SK-N-SH treated with all-trans-retinoic acid at 6 μM for 48 hours (cell line): ENCODE data around the gene SLC22A5.

ENCODE experiments used
- ATAC-seq: fragments of 200-7000 bp; cut with Tn5 transposase; 3 replicates; pipeline ENCODE4 v1.9.1; 2020; ENCODE audit warnings: mild to moderate bottlenecking, moderate library complexity
- ESRRG ChIP-seq: fragments of 250-450 bp; sonication (Bioruptor Pico); IDR thresholded peaks from 2 replicates; pipeline ENCODE4 v1.6.1; 2021; ENCODE audit warnings: mild to moderate bottlenecking
- GLIS3 ChIP-seq: fragments of 250-450 bp; sonication (Bioruptor Pico); IDR thresholded peaks from 2 replicates; pipeline ENCODE4 v1.5.0; 2020; ENCODE audit warnings: mild to moderate bottlenecking, moderate library complexity
- PPARA ChIP-seq: fragments of 250-450 bp; sonication (Bioruptor Pico); IDR thresholded peaks from 2 replicates; pipeline ENCODE4 v1.5.0; 2020; ENCODE audit warnings: mild to moderate bottlenecking, borderline replicate concordance
- RARB ChIP-seq: fragments of 250-450 bp; sonication (Bioruptor Pico); IDR thresholded peaks from 2 replicates; pipeline ENCODE4 v1.8.0; 2021; ENCODE audit warnings: mild to moderate bottlenecking, moderate library complexity
- SNAI2 ChIP-seq: fragments of 250-450 bp; sonication (Bioruptor Pico); IDR thresholded peaks from 2 replicates; pipeline ENCODE4 v1.5.0; 2020; ENCODE audit warnings: mild to moderate bottlenecking, moderate library complexity
- TCF4 ChIP-seq: fragments of 250-450 bp; sonication (Bioruptor Pico); IDR thresholded peaks from 2 replicates; pipeline ENCODE4 v1.8.0; 2021; ENCODE audit warnings: mild to moderate bottlenecking, moderate library complexity, borderline replicate concordance
- ZC3H10 ChIP-seq: fragments of 250-450 bp; sonication (Bioruptor Pico); IDR thresholded peaks from 2 replicates; pipeline ENCODE4 v1.5.1; 2021; ENCODE audit warnings: mild to moderate bottlenecking, moderate library complexity
- ZFP30 ChIP-seq: fragments of 450-650 bp; formaldehyde crosslinking; IDR thresholded peaks from 2 replicates; pipeline ENCODE4 v1.5.0; 2022; ENCODE audit warnings: mild to moderate bottlenecking, moderate library complexity
- ZNF565 ChIP-seq: fragments of 450-650 bp; formaldehyde crosslinking; conservative IDR thresholded peaks from 2 replicates; pipeline ENCODE4 v1.5.0; 2020; ENCODE audit warnings: low read depth, mild to moderate bottlenecking, moderate library complexity
- ZNF70 ChIP-seq: fragments of 450-650 bp; formaldehyde crosslinking; IDR thresholded peaks from 2 replicates; pipeline ENCODE4 v1.5.0; 2020; ENCODE audit warnings: mild to moderate bottlenecking, moderate library complexity
- ZNF8 ChIP-seq: fragments of 450-650 bp; formaldehyde crosslinking; IDR thresholded peaks from 2 replicates; pipeline ENCODE4 v1.5.0; 2020; ENCODE audit warnings: mild to moderate bottlenecking, moderate library complexity
- TF ChIP-seq, protein P1 (sequence below): fragments of 250-450 bp; sonication (Bioruptor Pico); IDR thresholded peaks from 2 replicates; pipeline ENCODE4 v1.5.1; 2020; ENCODE audit warnings: low read depth, mild to moderate bottlenecking, moderate library complexity
- TF ChIP-seq, protein P2 (sequence below): fragments of 250-450 bp; sonication (Bioruptor Pico); IDR thresholded peaks from 2 replicates; pipeline ENCODE4 v1.5.1; 2021; ENCODE audit warnings: mild to moderate bottlenecking, moderate library complexity
- TF ChIP-seq, protein P3 (sequence below): fragments of 250-450 bp; sonication (Bioruptor Pico); IDR thresholded peaks from 2 replicates; pipeline ENCODE4 v1.8.0; 2020; ENCODE audit warnings: mild to moderate bottlenecking, moderate library complexity, borderline replicate concordance
- TF ChIP-seq, protein P4 (sequence below): fragments of 250-450 bp; sonication (Bioruptor Pico); IDR thresholded peaks from 2 replicates; pipeline ENCODE4 v1.8.0; 2021; ENCODE audit warnings: low read depth, mild to moderate bottlenecking, moderate library complexity, borderline replicate concordance

The SLC22A5 gene

DNA sequence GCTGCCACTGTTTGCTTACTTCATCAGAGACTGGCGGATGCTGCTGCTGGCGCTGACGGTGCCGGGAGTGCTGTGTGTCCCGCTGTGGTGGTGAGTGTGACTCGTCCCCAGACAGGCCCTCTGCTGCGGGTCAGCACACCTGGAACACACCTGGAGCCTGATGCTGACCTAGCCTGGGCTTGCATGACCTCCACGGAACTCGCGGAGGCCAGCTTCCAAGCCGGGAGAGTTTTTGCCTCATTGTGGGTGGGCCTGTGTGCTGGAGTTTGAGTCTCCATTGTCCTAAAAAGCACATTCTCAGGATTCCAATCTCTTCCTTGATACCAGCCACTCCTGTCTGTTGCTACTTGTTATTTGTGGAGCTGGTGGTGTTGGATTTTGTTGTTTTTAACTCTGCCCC lies 47.2 kb upstream of the SLC22A5 start:
- TF ChIP-seq RARB (CRISPR knock-in tag) (no peak), SNAI2 (no peak), ZFP30 (CRISPR knock-in tag) (no peak), ESRRG (CRISPR knock-in tag) (no peak), ZNF565 (CRISPR knock-in tag) (no peak), ZNF70 (CRISPR knock-in tag) (no peak), ZC3H10 (CRISPR knock-in tag) (no peak), ZNF8 (no peak), TCF4 (CRISPR knock-in tag) (no peak), PPARA (CRISPR knock-in tag) (no peak)
- TF ChIP-seq, protein P1, sequence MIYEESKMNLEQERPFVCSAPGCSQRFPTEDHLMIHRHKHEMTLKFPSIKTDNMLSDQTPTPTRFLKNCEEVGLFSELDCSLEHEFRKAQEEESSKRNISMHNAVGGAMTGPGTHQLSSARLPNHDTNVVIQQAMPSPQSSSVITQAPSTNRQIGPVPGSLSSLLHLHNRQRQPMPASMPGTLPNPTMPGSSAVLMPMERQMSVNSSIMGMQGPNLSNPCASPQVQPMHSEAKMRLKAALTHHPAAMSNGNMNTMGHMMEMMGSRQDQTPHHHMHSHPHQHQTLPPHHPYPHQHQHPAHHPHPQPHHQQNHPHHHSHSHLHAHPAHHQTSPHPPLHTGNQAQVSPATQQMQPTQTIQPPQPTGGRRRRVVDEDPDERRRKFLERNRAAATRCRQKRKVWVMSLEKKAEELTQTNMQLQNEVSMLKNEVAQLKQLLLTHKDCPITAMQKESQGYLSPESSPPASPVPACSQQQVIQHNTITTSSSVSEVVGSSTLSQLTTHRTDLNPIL (CRISPR knock-in tag), result no peak
- ATAC-seq, result no peak

DNA sequence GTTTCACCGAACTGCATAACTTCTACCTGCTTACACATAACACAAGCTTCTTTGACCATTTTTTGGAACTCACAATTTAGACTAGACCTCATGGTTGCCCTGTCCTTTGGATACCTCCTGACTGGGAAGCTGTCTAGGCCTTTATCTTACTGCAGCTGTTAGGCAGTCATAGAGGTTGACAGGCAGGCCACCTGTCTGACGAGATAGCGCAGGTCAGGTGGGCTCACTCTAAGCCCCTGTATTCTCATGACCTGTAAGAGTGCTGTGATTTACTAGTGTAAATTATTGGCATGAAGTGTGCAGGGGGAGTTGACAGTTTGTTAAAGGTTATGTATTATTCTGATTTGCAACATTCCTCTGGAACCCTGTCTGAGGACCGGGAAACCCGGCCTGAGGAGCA lies 46.3 kb upstream of the SLC22A5 start:
- TF ChIP-seq, protein P2, sequence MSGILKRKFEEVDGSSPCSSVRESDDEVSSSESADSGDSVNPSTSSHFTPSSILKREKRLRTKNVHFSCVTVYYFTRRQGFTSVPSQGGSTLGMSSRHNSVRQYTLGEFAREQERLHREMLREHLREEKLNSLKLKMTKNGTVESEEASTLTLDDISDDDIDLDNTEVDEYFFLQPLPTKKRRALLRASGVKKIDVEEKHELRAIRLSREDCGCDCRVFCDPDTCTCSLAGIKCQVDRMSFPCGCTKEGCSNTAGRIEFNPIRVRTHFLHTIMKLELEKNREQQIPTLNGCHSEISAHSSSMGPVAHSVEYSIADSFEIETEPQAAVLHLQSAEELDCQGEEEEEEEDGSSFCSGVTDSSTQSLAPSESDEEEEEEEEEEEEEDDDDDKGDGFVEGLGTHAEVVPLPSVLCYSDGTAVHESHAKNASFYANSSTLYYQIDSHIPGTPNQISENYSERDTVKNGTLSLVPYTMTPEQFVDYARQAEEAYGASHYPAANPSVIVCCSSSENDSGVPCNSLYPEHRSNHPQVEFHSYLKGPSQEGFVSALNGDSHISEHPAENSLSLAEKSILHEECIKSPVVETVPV (CRISPR knock-in tag), result no peak
- TF ChIP-seq ZNF565 (CRISPR knock-in tag), result no peak
- TF ChIP-seq ZC3H10 (CRISPR knock-in tag), result no peak

DNA sequence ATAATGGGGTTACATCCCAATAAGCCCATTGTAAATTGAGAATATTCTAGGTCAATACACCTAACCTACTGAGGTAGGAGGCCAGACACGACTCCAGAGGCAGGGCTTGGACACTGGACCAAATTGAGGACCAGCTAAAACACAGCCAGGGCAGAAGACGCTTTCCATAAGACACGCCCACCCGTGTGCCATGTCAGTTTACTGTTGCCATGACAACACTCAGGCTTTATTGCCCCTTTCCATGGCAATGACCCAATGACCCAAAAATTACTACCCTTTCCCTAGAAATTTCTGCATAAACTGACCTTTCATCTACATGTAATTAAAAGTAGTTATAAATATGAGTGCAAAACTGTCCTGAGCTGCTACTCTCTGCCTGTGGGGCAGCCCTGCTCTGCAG lies 43.8 kb upstream of the SLC22A5 start:
- TF ChIP-seq, protein P1 (CRISPR knock-in tag), result no peak
- TF ChIP-seq, protein P3, sequence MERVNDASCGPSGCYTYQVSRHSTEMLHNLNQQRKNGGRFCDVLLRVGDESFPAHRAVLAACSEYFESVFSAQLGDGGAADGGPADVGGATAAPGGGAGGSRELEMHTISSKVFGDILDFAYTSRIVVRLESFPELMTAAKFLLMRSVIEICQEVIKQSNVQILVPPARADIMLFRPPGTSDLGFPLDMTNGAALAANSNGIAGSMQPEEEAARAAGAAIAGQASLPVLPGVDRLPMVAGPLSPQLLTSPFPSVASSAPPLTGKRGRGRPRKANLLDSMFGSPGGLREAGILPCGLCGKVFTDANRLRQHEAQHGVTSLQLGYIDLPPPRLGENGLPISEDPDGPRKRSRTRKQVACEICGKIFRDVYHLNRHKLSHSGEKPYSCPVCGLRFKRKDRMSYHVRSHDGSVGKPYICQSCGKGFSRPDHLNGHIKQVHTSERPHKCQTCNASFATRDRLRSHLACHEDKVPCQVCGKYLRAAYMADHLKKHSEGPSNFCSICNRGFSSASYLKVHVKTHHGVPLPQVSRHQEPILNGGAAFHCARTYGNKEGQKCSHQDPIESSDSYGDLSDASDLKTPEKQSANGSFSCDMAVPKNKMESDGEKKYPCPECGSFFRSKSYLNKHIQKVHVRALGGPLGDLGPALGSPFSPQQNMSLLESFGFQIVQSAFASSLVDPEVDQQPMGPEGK (CRISPR knock-in tag), result no peak
- TF ChIP-seq ZNF565 (CRISPR knock-in tag) (no peak), GLIS3 (no peak), ESRRG (CRISPR knock-in tag) (no peak), SNAI2 (no peak), PPARA (CRISPR knock-in tag) (no peak), ZNF8 (no peak)
- TF ChIP-seq, protein P4, sequence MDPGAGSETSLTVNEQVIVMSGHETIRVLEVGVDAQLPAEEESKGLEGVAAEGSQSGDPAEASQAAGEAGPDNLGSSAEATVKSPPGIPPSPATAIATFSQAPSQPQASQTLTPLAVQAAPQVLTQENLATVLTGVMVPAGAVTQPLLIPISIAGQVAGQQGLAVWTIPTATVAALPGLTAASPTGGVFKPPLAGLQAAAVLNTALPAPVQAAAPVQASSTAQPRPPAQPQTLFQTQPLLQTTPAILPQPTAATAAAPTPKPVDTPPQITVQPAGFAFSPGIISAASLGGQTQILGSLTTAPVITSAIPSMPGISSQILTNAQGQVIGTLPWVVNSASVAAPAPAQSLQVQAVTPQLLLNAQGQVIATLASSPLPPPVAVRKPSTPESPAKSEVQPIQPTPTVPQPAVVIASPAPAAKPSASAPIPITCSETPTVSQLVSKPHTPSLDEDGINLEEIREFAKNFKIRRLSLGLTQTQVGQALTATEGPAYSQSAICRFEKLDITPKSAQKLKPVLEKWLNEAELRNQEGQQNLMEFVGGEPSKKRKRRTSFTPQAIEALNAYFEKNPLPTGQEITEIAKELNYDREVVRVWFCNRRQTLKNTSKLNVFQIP (CRISPR knock-in tag), result no peak
- no peak for ATAC-seq

More for the DNA sequence above, 46.3 kb upstream of the SLC22A5 start:
- ATAC-seq, result no peak

DNA sequence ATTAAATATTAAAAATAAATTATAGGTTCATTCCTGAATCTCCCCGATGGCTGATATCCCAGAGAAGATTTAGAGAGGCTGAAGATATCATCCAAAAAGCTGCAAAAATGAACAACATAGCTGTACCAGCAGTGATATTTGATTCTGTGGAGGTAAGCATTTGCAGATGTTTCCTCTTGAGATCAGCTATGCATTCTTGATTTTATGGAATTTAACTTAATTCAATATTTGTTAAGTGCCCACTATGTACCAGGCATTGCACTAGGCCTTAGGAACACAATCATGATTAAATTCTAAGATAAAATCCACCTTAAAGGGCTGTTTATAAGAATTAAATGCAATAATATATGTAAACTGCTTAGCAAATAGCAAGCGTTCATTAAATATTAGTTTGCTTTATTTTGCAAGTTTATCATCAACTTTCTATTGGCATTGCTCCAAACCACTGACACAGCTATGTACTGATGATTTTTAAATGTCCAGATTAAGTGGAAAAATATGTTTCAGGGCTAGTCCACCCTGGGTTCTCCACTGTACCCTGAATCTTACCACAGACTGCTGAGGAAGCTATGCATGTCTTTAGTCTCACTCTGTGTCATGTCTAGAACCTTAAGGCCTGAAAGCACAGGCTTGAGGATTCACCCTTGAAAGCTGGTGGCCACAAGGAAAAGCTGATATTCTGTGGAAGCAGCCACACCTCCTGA lies 42.1 kb upstream of the SLC22A5 start:
- TF ChIP-seq GLIS3, result no peak
- TF ChIP-seq, protein P2 (CRISPR knock-in tag), result no peak
- ATAC-seq, result peak; percentile 96

DNA sequence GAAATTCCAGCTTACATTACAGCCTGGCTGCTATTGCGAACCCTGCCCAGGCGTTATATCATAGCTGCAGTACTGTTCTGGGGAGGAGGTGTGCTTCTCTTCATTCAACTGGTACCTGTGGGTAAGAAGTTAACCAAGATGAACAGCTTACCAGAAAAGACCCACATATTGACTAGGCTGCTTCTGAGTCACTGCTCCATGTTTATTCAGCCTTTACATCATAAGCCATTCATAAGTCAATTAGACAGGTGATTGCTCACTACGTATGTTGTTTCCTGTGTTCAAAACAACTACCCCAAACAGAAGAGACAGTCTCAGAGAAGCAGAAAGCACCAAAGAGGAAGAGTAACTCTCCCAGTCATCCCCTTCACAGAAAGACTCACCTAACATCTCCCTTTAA lies 34.7 kb upstream of the SLC22A5 start:
- no peak for TF ChIP-seq ZC3H10 (CRISPR knock-in tag)
- ATAC-seq, result no peak; the same call in 2 of the 3 replicates
